Bronchial epithelial cell (primary cell): ENCODE data around the gene SLC12A7. TPM values are rescaled to one million over a fixed set of nuclear protein-coding genes. Genes with fewer than 3 reads are reported as not detected.

ENCODE experiments used
- DNase-seq: peaks from one replicate; pipeline ENCODE4 v3.0.0-alpha.2; 2010; ENCODE audit warnings: low read depth
- FAIRE-seq: peaks from 2 replicates; lab custom pipeline; 2011; peaks lifted over from hg19 to GRCh38; lab: Jason Lieb, UNC
- H3K27me3 ChIP-seq: 2 replicates; pipeline ENCODE4 v1.5.1; 2011; ENCODE audit warnings: low read length; ENCODE audit not compliant: control insufficient read depth, insufficient read depth
- H3K36me3 ChIP-seq: 2 replicates; pipeline ENCODE4 v1.5.1; 2011; ENCODE audit warnings: low read length; ENCODE audit not compliant: control insufficient read depth, insufficient read depth
- H3K4me3 ChIP-seq: 2 replicates; pipeline ENCODE4 v1.5.1; 2011; ENCODE audit warnings: mild to moderate bottlenecking, low read depth, low read length, control low read depth
- CTCF ChIP-seq: IDR thresholded peaks from 2 replicates; pipeline ENCODE4 v1.5.1; 2011; ENCODE audit warnings: mild to moderate bottlenecking, moderate library complexity, low read length, control low read depth, inconsistent platforms; ENCODE audit not compliant: insufficient read depth, severe bottlenecking
- total RNA-seq: library from RNA; depleted of rRNA; stranded (reverse); fragments of >200 nt; gene quantifications from 2 replicates; pipeline ENCODE4 v1.2.1, GENCODE V29; 2014

Gene SLC12A7
- total RNA-seq, 1 donor from 2014 or later: 10.3 TPM

- FAIRE-seq (no peak), DNase-seq (no peak)
- peaks cover 26% of the 10 kb centered on the region for H3K27me3 ChIP-seq
- no peak overlapping the region for H3K4me3 ChIP-seq
- no peaks in the 10 kb centered on the region for H3K36me3 ChIP-seq
- TF ChIP-seq CTCF: no peak
Measured at GRCh38 chr5:1156754-1157460, 45.0 kb upstream of the SLC12A7 start.

GRCh38 chr5:1156033-1156753 is 44.3 kb upstream of the SLC12A7 start:
- no peak overlapping the region for H3K4me3 ChIP-seq
- no peaks in the 10 kb centered on the region for H3K36me3 ChIP-seq
- TF ChIP-seq CTCF: no peak
- no peak for DNase-seq
- FAIRE-seq: no peak
- H3K27me3 ChIP-seq: peaks cover 30% of the 10 kb centered on the region

GRCh38 chr5:1155191-1156032 is 43.5 kb upstream of the SLC12A7 start:
- H3K4me3 ChIP-seq: no peak overlapping the region
- no peak for DNase-seq

GRCh38 chr5:1153428-1153827 is 41.6 kb upstream of the SLC12A7 start:
- DNase-seq: no peak
- no peak for FAIRE-seq
- H3K4me3 ChIP-seq: no peak overlapping the region
- TF ChIP-seq CTCF: no peak
- H3K36me3 ChIP-seq: no peaks in the 10 kb centered on the region
- peaks cover 28% of the 10 kb centered on the region for H3K27me3 ChIP-seq

More at GRCh38 chr5:1155191-1156032, 43.5 kb upstream of the SLC12A7 start:
- Histone ChIP-seq H3K36me3 (no peaks in the 10 kb centered on the region), H3K27me3 (peaks cover 30% of the 10 kb centered on the region)
- no peak for TF ChIP-seq CTCF
- FAIRE-seq: no peak

- FAIRE-seq (no peak), DNase-seq (no peak)
- Histone ChIP-seq H3K27me3 (peaks cover 28% of the 10 kb centered on the region), H3K36me3 (no peaks in the 10 kb centered on the region), H3K4me3 (no peak overlapping the region)
- no peak for TF ChIP-seq CTCF
Measured at GRCh38 chr5:1152771-1153282, 41.0 kb upstream of the SLC12A7 start.
